Muscle of leg (tissue), 11 donors: ENCODE results near the gene ZC3HAV1. TPM values are rescaled to one million over a fixed set of nuclear protein-coding genes. Genes with fewer than 3 reads are reported as not detected.
"Not testable (repeated sequence)": the region's sequence is repeated elsewhere in the genome, so short reads cannot be mapped to it uniquely, and the experiment has no call there.

Source experiments
- DNase-seq: peaks from one replicate; pipeline ENCODE4 v3.0.0; 2013
- H3K27ac ChIP-seq: one replicate; pipeline ENCODE4 v1.5.1; 2013; ENCODE audit warnings: mild to moderate bottlenecking, low read length, control low read depth
- H3K27me3 ChIP-seq: one replicate; pipeline ENCODE4 v1.6.1; 2013; ENCODE audit warnings: low read length; ENCODE audit not compliant: control insufficient read depth, insufficient read depth
- H3K36me3 ChIP-seq: one replicate; pipeline ENCODE4 v1.6.1; 2013; ENCODE audit warnings: low read length; ENCODE audit not compliant: control insufficient read depth, insufficient read depth
- H3K4me1 ChIP-seq: one replicate; pipeline ENCODE4 v1.6.1; 2013; ENCODE audit warnings: low read length; ENCODE audit not compliant: control insufficient read depth, insufficient read depth
- H3K4me3 ChIP-seq: one replicate; pipeline ENCODE4 v1.5.1; 2013; ENCODE audit warnings: low read length, control low read depth
- H3K9me3 ChIP-seq: replicated peaks from 2 replicates; pipeline ENCODE4 v1.6.1; 2013; ENCODE audit warnings: low read depth, low read length; ENCODE audit not compliant: control insufficient read depth
- WGBS: methylation state at CpG from one replicate; pipeline ENCODE4 v1.1.5; 2013; ENCODE audit warnings: missing lambda C conversion rate; ENCODE audit not compliant: insufficient coverage; 5-methylcytosine and 5-hydroxymethylcytosine counted together
- polyA plus RNA-seq, 8 donors: library from polyadenylated mRNA; unstranded; fragments of 120-200 nt; gene quantifications; one replicate each; pipeline versions ENCODE4 v1.2.1 to v1.2.3, GENCODE V29; 2013; ENCODE audit warnings: inconsistent platforms in 1 of 8, low replicate concordance in 1 of 8; ENCODE audit not compliant: insufficient read length in 8 of 8, insufficient read depth in 1 of 8
- total RNA-seq: library from RNA; stranded (reverse); fragments of 120-200 nt; gene quantifications from one replicate; pipeline ENCODE4 v1.2.4, GENCODE V29; 2013

Gene ZC3HAV1
- total and polyA plus RNA-seq, 9 donors: 8.0 to 15.4 (median 10.4) TPM

- Histone ChIP-seq H3K4me1 (peaks cover 1% of the 10 kb centered on the region), H3K27me3 (no peaks in the 10 kb centered on the region), H3K9me3 (no peaks in the 10 kb centered on the region), H3K4me3 (no peak overlapping the region), H3K36me3 (peaks cover 48% of the 10 kb centered on the region), H3K27ac (no peak overlapping the region)
- DNase-seq: no peak
- 80% methylated on average over 1 of the region's 2 CpGs for WGBS
These were observed 20.4 kb downstream of the ZC3HAV1 start for GRCh38 chr7:139089118-139089517.

GRCh38 chr7:139088268-139088667 is 21.3 kb downstream of the ZC3HAV1 start:
- no peak overlapping the region for H3K27ac ChIP-seq
- WGBS: no CpG with 5 or more reads among the region's 2 CpGs
- H3K4me3 ChIP-seq: no peak overlapping the region
- DNase-seq: no peak
- no peaks in the 10 kb centered on the region for H3K27me3 ChIP-seq
- H3K4me1 ChIP-seq: no peaks in the 10 kb centered on the region
- H3K36me3 ChIP-seq: peaks cover 54% of the 10 kb centered on the region
- no peaks in the 10 kb centered on the region for H3K9me3 ChIP-seq

- WGBS: 100% methylated on average over 1 of the region's 3 CpGs
- Histone ChIP-seq H3K4me1 (no peaks in the 10 kb centered on the region), H3K9me3 (no peaks in the 10 kb centered on the region), H3K4me3 (no peak overlapping the region), H3K27me3 (no peaks in the 10 kb centered on the region), H3K36me3 (peaks cover 58% of the 10 kb centered on the region), H3K27ac (no peak overlapping the region)
- no peak for DNase-seq
These were observed 22.3 kb downstream of the ZC3HAV1 start for GRCh38 chr7:139087212-139087611.

- Histone ChIP-seq H3K4me1 (no peaks in the 10 kb centered on the region), H3K4me3 (no peak overlapping the region), H3K9me3 (no peaks in the 10 kb centered on the region), H3K36me3 (peaks cover 58% of the 10 kb centered on the region), H3K27ac (no peak overlapping the region), H3K27me3 (no peaks in the 10 kb centered on the region)
- no CpG with 5 or more reads among the region's 2 CpGs for WGBS
- no peak for DNase-seq
These were observed 23.1 kb downstream of the ZC3HAV1 start for GRCh38 chr7:139086454-139086853.

- DNase-seq: no peak
These were observed 24.8 kb downstream of the ZC3HAV1 start for GRCh38 chr7:139084709-139085108.

GRCh38 chr7:139081584-139081983 is 27.9 kb downstream of the ZC3HAV1 start:
- H3K4me1 ChIP-seq: no peaks in the 10 kb centered on the region
- no peak overlapping the region for H3K4me3 ChIP-seq
- H3K9me3 ChIP-seq: no peaks in the 10 kb centered on the region
- H3K36me3 ChIP-seq: peaks cover 74% of the 10 kb centered on the region
- H3K27me3 ChIP-seq: no peaks in the 10 kb centered on the region
- no peak for DNase-seq
- H3K27ac ChIP-seq: no peak overlapping the region

More at GRCh38 chr7:139084709-139085108, 24.8 kb downstream of the ZC3HAV1 start:
- Histone ChIP-seq H3K9me3 (no peaks in the 10 kb centered on the region), H3K27ac (no peak overlapping the region), H3K4me3 (no peak overlapping the region), H3K27me3 (no peaks in the 10 kb centered on the region), H3K36me3 (peaks cover 75% of the 10 kb centered on the region), H3K4me1 (no peaks in the 10 kb centered on the region)
- WGBS: no CpG with 5 or more reads among the region's 5 CpGs

- H3K27ac ChIP-seq: no peak overlapping the region
- no peaks in the 10 kb centered on the region for H3K9me3 ChIP-seq
- no peak overlapping the region for H3K4me3 ChIP-seq
- no peaks in the 10 kb centered on the region for H3K27me3 ChIP-seq
- WGBS: 79% methylated on average over 4 of the region's 8 CpGs
- peaks cover 74% of the 10 kb centered on the region for H3K36me3 ChIP-seq
- no peaks in the 10 kb centered on the region for H3K4me1 ChIP-seq
- no peak for DNase-seq
These were observed 28.6 kb downstream of the ZC3HAV1 start for GRCh38 chr7:139080905-139081304.

GRCh38 chr7:139079861-139080260 is 29.7 kb downstream of the ZC3HAV1 start:
- Histone ChIP-seq H3K27ac (no peak overlapping the region), H3K4me3 (no peak overlapping the region), H3K4me1 (peaks cover 1% of the 10 kb centered on the region), H3K36me3 (peaks cover 70% of the 10 kb centered on the region), H3K27me3 (no peaks in the 10 kb centered on the region), H3K9me3 (no peaks in the 10 kb centered on the region)
- 95% methylated on average over 12 of the region's 15 CpGs for WGBS
- DNase-seq: no peak

GRCh38 chr7:139078911-139079310 is 30.6 kb downstream of the ZC3HAV1 start:
- WGBS: 83% methylated on average over 1 of the region's 1 CpG
- Histone ChIP-seq H3K4me3 (no peak overlapping the region), H3K4me1 (peaks cover 2% of the 10 kb centered on the region), H3K27ac (no peak overlapping the region), H3K36me3 (peaks cover 64% of the 10 kb centered on the region), H3K9me3 (no peaks in the 10 kb centered on the region), H3K27me3 (no peaks in the 10 kb centered on the region)
- DNase-seq: no peak

GRCh38 chr7:139078399-139078798 is 31.1 kb downstream of the ZC3HAV1 start:
- Histone ChIP-seq H3K4me3 (no peak overlapping the region), H3K9me3 (no peaks in the 10 kb centered on the region), H3K27me3 (no peaks in the 10 kb centered on the region), H3K4me1 (peaks cover 2% of the 10 kb centered on the region), H3K27ac (no peak overlapping the region), H3K36me3 (peaks cover 64% of the 10 kb centered on the region)
- WGBS: no CpG with 5 or more reads among the region's 1 CpG
- DNase-seq: no peak

GRCh38 chr7:139077706-139078105 is 31.8 kb downstream of the ZC3HAV1 start:
- WGBS: 92% methylated on average over 2 of the region's 5 CpGs
- not testable (repeated sequence) for H3K27me3 ChIP-seq, H3K9me3 ChIP-seq, H3K27ac ChIP-seq, H3K4me3 ChIP-seq, H3K4me1 ChIP-seq, DNase-seq
- H3K36me3 ChIP-seq: peaks cover 67% of the 10 kb centered on the region
